Endothelial cell of umbilical vein (primary cell): ENCODE data around the gene KIAA0232.

ENCODE experiments used
- CTCF ChIP-seq, 2 donors: IDR thresholded peaks; 1 replicate in 1 of 2; 2 replicates in 1 of 2; pipeline ENCODE4 v1.5.1; 2011; ENCODE audit warnings: low read length in 2 of 2, mild to moderate bottlenecking in 2 of 2, moderate library complexity in 2 of 2, control low read depth in 1 of 2, inconsistent platforms in 1 of 2, low read depth in 1 of 2; ENCODE audit not compliant: insufficient read depth in 1 of 2; ENCODE audit errors: extremely low read depth in 1 of 2
- EZH2 ChIP-seq: IDR thresholded peaks from 2 replicates; pipeline ENCODE4 v1.6.1; 2012; ENCODE audit warnings: borderline replicate concordance, low read depth, mild to moderate bottlenecking, moderate library complexity, low read length, inconsistent platforms; ENCODE audit not compliant: severe bottlenecking
- FOS ChIP-seq: IDR thresholded peaks from 2 replicates; pipeline ENCODE4 v1.6.1; 2011; ENCODE audit warnings: mild to moderate bottlenecking, low read length, moderate library complexity, borderline replicate concordance; ENCODE audit not compliant: insufficient read depth
- GATA2 ChIP-seq: IDR thresholded peaks from 2 replicates; pipeline ENCODE4 v1.7.0; 2011; ENCODE audit warnings: low read depth, mild to moderate bottlenecking, moderate library complexity, mixed read lengths, low read length; ENCODE audit not compliant: insufficient read length, insufficient read depth
- JUN ChIP-seq: IDR thresholded peaks from 2 replicates; pipeline ENCODE4 v1.6.1; 2011; ENCODE audit warnings: borderline replicate concordance, low read depth; ENCODE audit not compliant: insufficient read length, insufficient read depth
- MAX ChIP-seq: IDR thresholded peaks from 2 replicates; pipeline ENCODE4 v1.6.1; 2011; ENCODE audit not compliant: insufficient read depth, insufficient read length
- MYC ChIP-seq: IDR thresholded peaks from one replicate; pipeline ENCODE4 v1.6.1; 2011; ENCODE audit warnings: mild to moderate bottlenecking, low read depth, low read length
- POLR2A ChIP-seq: IDR thresholded peaks from 2 replicates; pipeline ENCODE4 v1.6.1; 2012; ENCODE audit warnings: low read depth, mild to moderate bottlenecking, control low read depth, low read length
- POLR2AphosphoS5 ChIP-seq: IDR thresholded peaks from 2 replicates; pipeline ENCODE4 v1.6.1; 2012; ENCODE audit warnings: low read depth, mild to moderate bottlenecking, control low read depth, low read length, moderate library complexity; ENCODE audit not compliant: insufficient read depth

GRCh38 chr4:6829086-6829485 lies 46.6 kb downstream of the KIAA0232 start:
- TF ChIP-seq POLR2A, result no peak
- no peak for TF ChIP-seq CTCF (IDR thresholded peaks at IDR 0.05; ENCODE audit: extremely low read depth in 1 of 2, insufficient read depth in 1 of 2, low read depth in 1 of 2, low read length in 2 of 2)
- TF ChIP-seq POLR2AphosphoS5, result no peak
- TF ChIP-seq EZH2, result no peak
- TF ChIP-seq FOS, result no peak
- TF ChIP-seq MAX, result no peak
- no peak for TF ChIP-seq MYC
- TF ChIP-seq JUN, result no peak
- TF ChIP-seq GATA2, result no peak
